ENCODE measurements around the gene SLC7A5. TPM values are rescaled to one million over a fixed set of nuclear protein-coding genes. Genes with fewer than 3 reads are reported as not detected.
A peak's percentile ranks its signal among the peaks of the same experiment; 100 is the strongest.

The SLC7A5 gene
- total and polyA plus RNA-seq, 2 of the 13 experiments (the other 11 are each of a cell fraction or from before 2014, with no cell fraction given) = 79.6 to 155 TPM

- TF ChIP-seq AGO2 (optimal IDR thresholded peaks at IDR 0.05; ENCODE audit: low read depth, low read length) = peak; percentile 85
- TF ChIP-seq, protein P1, sequence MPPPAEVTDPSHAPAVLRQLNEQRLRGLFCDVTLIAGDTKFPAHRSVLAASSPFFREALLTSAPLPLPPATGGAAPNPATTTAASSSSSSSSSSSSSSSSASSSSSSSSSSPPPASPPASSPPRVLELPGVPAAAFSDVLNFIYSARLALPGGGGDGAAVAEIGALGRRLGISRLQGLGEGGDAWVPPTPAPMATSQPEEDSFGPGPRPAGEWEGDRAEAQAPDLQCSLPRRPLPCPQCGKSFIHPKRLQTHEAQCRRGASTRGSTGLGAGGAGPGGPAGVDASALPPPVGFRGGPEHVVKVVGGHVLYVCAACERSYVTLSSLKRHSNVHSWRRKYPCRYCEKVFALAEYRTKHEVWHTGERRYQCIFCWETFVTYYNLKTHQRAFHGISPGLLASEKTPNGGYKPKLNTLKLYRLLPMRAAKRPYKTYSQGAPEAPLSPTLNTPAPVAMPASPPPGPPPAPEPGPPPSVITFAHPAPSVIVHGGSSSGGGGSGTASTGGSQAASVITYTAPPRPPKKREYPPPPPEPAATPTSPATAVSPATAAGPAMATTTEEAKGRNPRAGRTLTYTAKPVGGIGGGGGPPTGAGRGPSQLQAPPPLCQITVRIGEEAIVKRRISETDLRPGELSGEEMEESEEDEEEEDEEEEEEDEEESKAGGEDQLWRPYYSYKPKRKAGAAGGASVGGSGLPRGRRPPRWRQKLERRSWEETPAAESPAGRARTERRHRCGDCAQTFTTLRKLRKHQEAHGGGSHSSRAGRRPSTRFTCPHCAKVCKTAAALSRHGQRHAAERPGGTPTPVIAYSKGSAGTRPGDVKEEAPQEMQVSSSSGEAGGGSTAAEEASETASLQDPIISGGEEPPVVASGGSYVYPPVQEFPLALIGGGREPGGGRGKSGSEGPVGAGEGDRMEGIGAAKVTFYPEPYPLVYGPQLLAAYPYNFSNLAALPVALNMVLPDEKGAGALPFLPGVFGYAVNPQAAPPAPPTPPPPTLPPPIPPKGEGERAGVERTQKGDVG (CRISPR knock-in tag; IDR thresholded peaks at IDR 0.05; ENCODE audit: borderline replicate concordance) = peak; percentile 99
- no peak for TF ChIP-seq ZNF282 (IDR thresholded peaks at IDR 0.05; ENCODE audit: partially characterized antibody)
- TF ChIP-seq ZNF713 (CRISPR knock-in tag; IDR thresholded peaks at IDR 0.05) = 0 out of 2 replicates have a peak, but pooled peaks have one; percentile 34
Observed at GRCh38 chr16:87851601-87852000, 17.7 kb downstream of the SLC7A5 start (continued).

DNA sequence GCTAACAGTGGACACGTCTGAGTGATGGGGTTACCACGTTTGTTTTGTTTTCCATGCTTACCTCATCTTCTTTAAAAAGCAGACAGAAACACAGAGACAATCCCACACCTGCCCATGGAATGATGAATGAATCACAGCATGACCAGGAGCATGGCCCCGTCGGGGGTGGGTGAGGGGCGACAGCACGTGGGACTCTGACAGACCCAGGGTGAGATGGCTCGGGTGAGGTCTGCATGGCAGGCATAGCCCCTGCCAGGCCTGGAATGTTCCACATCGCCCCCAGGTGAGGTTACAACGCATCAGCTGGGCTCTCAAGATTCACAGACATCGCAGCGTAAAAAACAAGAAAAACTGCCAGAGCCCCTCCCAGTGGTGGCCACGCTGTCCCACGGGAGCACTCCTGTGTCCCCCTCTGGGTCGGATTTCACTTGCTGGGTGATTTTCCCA is 18.1 kb downstream of the SLC7A5 start:
- ChIA-PET POLR2A (interaction anchor here (0.7 to 9.4 kb wide), 6 partner anchors 14 to 86 kb away, joined by 3 to 399 read pairs (median 11); partner anchors contain the start of genes KLHDC4 and SLC7A5), CTCF (ENCODE audit: low intra/inter-chr PET ratio, low total read pairs) (interaction anchor here (4.7 to 5.4 kb wide), 2 partner anchors 20 to 73 kb away, joined by 38 to 47 read pairs; no protein-coding TSS in a partner anchor)
- no peak for ATAC-seq
- intact Hi-C loops (cut with micrococcal nuclease; ENCODE audit: unreplicated experiment) (loop anchor here (10.0 kb wide), 1 partner anchor 466 kb away; the partner anchor contains the start of gene FBXO31), in situ Hi-C loops (cut with HindIII; ENCODE audit: extremely low pct_ligation_motif_present, low pct_unique_long_range_greater_than_20kb) (loop anchor here (5.0 to 25.0 kb wide), 2 partner anchors 74 to 464 kb away; partner anchors contain the start of genes FBXO31 and MAP1LC3B)
- H3K27me3 ChIP-seq (ENCODE audit: control insufficient read depth in 1 of 2, insufficient read depth in 2 of 2, low read length in 2 of 2) = no peaks in the 10 kb centered on the region
- no peak for FAIRE-seq
- no peaks in the 10 kb centered on the region for H3K9me3 ChIP-seq (ENCODE audit: low read length)
- H3K9ac ChIP-seq (ENCODE audit: insufficient read depth, low read depth, low read length) = no peak overlapping the region
- no peak for DNase-seq (ENCODE audit: low spot score)
- H3K4me1 ChIP-seq (ENCODE audit: insufficient read depth, low read length) = peaks cover 99% of the 10 kb centered on the region
- BruUV-seq (replicated peaks) = no TSS peak
- 0 out of 2 replicates have a peak overlapping the region, but pooled peaks have one; percentile 37 for H3K4me2 ChIP-seq (ENCODE audit: low read depth, low read length)
- H3K4me3 ChIP-seq (replicated peaks in 1 of 3; ENCODE audit: insufficient read depth in 1 of 3, low read depth in 2 of 3, low read length in 3 of 3) = no peak overlapping the region
- H4K20me1 ChIP-seq (ENCODE audit: insufficient read depth, low read length) = peaks cover 6% of the 10 kb centered on the region; the same call in 1 of the 2 replicates
- peak overlapping the region; percentile 98 for H3K27ac ChIP-seq (ENCODE audit: extremely low read length, insufficient read depth, low read length)
- H2AFZ ChIP-seq (ENCODE audit: low read length) = no peak overlapping the region
- WGBS (ENCODE audit: low lambda C conversion rate) = 88% methylated on average over 14 of the region's 14 CpGs
- peaks cover 31 to 61% of the 10 kb centered on the region in 2 experiments for H3K36me3 ChIP-seq (replicated peaks in 1 of 2; ENCODE audit: control insufficient read depth in 1 of 2, insufficient read depth in 2 of 2, low read length in 2 of 2)
- peaks cover 81% of the 10 kb centered on the region for H3K79me2 ChIP-seq (ENCODE audit: insufficient read depth, low read length)
- TF ChIP-seq ZNF230 (CRISPR knock-in tag; IDR thresholded peaks at IDR 0.05) (no peak), HNRNPL (IDR thresholded peaks at IDR 0.05; ENCODE audit: low read depth, low read length) (0 out of 2 replicates have a peak, but pooled peaks have one; percentile 58), BRF2 (CRISPR knock-in tag; IDR thresholded peaks at IDR 0.05) (no peak), ZNF841 (CRISPR knock-in tag; IDR thresholded peaks at IDR 0.05; ENCODE audit: borderline replicate concordance) (no peak), AHR (CRISPR knock-in tag; IDR thresholded peaks at IDR 0.05) (0 out of 2 replicates have a peak, but pooled peaks have one; percentile 41), THAP11 (CRISPR knock-in tag; IDR thresholded peaks at IDR 0.05) (no peak), HIVEP1 (CRISPR knock-in tag; IDR thresholded peaks at IDR 0.05) (0 out of 2 replicates have a peak, but pooled peaks have one; percentile 22), RBM39 (IDR thresholded peaks at IDR 0.05; ENCODE audit: low read depth, low read length, poor library complexity, severe bottlenecking) (peak; percentile 26), TBX2 (CRISPR knock-in tag; IDR thresholded peaks at IDR 0.05; ENCODE audit: borderline replicate concordance) (0 out of 2 replicates have a peak, but pooled peaks have one; percentile 12), AKAP8 (CRISPR knock-in tag; IDR thresholded peaks at IDR 0.05) (no peak), ZNF577 (CRISPR knock-in tag; IDR thresholded peaks at IDR 0.05; ENCODE audit: borderline replicate concordance, low read depth) (no peak)
- TF ChIP-seq, protein P2, sequence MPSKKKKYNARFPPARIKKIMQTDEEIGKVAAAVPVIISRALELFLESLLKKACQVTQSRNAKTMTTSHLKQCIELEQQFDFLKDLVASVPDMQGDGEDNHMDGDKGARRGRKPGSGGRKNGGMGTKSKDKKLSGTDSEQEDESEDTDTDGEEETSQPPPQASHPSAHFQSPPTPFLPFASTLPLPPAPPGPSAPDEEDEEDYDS (CRISPR knock-in tag; IDR thresholded peaks at IDR 0.05) = no peak
